Hypothalamus (tissue), 51 donors: ENCODE results near the gene ARHGAP31.
"Not testable (repeated sequence)": the region's sequence is repeated elsewhere in the genome, so short reads cannot be mapped to it uniquely, and the experiment has no call there.

ENCODE experiments used
- DNase-seq, 51 donors: peaks; one replicate each; lab custom pipeline; 2025; lab: John Stamatoyannopoulos, UW

The ARHGAP31 gene

DNA sequence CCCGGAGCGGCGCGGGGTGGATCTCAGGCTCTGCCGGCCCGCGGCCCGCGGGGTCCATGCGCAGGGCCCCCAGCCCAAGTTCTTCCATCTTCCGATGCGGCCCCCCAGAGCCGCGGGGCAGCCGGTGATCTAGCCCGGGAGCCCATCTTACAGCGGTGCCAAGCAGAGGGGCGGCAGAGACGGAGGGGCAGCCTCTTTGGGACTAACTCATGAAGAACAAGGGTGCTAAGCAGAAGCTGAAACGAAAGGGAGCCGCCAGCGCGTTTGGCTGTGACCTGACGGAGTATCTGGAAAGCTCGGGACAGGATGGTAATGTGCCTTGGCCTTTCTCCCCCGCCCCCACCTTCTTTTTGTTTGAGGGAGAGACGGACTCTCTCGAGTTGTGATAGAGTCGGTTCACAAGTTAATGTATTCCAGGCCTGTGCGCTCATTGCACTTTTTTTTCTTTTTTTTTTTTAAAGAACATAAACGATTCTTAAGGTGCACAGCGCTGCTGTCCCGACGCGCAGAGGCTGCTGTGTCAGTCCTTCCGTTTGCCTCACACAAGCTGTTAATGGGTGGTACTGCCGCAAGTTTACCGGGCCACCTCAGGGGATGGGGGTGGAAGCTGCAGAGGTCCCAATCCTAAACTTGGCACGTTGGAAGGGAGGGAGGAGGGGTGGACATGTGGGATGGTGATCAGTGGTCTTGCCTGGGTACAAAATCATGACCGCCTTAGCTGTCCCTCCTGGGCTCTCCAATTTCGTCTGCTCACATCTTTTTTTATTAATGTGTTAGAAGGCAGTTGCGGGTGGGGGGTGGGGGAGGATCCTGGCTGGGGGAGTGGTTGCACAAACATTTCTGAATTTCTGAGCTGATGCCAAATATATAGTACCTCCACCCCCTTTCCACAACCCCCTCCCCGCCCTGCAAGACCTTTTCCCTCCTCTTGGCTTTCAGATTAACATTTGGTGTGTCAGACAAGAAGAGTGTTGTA is 801 bp downstream of the ARHGAP31 start:
- DNase-seq: peak in 16 of 51 donors; percentile 10 to 68 (median 36)

DNA sequence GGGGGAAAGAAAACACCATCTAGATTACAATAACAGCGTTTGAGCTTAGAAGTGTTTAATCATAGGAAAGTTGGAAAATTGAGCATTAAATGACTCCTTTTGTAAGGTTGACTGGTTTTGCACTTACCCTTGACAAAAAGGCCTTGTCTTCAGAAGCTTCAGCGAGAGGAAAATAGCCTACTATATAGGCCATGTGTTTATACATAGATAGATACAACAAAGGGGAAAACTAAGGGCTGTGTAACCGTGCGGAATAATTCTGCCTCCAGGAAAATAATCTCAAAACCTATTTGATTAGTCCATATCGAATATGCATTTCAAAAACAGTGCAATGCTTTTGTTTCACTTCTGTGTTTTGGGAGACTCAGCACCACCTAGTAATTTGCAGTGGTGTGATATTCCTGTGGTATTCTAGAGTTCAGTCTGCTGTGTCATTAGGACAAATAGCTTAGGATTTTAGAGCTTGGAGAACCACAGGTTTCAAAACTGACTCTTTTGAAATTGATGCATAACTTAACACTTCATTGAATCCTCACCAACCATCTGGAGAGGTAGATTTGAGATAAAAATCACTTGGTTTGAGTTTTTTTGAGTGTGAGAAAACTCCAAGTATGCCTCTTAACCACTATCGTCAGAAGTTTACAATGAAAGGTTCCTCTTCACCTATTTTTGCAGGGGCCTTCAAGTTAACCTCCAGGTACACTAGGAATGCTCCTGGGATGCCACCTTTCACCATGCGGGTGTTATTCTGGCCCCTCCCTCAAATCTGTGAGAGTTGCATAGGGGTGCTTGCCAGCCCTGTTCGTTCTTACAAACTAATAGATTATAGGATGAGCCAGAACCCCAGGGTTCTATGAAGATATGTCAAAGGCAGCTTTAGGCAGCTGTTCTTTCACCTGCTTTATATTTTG is 1.9 kb downstream of the ARHGAP31 start:
- peak in 1 of 51 donors; percentile 31 for DNase-seq

DNA sequence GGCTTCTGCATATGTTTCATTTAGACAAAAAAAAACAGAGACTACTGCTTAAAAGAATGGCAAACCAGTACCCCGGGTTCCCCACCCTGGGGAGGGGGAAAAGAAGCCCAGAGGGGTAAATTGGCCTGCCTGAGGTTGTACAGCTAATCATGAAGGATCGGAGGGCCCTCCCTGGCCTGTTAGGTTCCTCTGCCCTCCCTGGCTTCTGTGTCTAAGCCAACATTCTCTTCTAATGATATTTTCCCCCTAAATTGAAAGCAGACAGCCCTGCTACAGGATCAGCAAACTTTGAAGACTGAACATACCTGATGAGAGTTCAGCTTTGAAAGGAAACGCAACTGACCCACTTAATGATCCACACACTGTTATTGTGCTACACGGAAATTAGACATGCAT is 2.5 kb downstream of the ARHGAP31 start:
- DNase-seq: no peak

- peak in 4 of 51 donors; percentile 3 to 36 (median 12) for DNase-seq
Observed at GRCh38 chr3:119297169-119297568, 3.0 kb downstream of the ARHGAP31 start.

GRCh38 chr3:119298565-119298941 is 4.4 kb downstream of the ARHGAP31 start:
- no peak for DNase-seq

DNA sequence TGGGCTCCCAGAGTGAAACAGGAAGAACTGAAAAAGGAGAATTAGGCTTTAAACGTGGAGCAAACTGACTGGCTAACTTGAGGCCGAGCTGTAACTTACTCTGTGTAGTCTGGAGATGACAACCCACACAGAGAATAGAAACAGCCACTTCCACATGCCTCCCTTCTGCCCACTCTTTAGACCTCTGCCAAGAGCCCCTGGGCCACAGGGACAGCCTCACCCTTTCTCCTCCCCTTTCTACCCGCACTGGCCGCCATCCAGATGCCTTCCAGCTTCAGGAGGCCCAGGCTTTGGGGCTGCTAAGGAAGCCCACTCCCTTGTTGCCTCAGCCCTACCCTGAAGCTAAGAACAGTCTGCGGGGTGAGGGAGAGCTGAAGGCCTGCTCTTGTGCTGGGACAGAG is 6.8 kb downstream of the ARHGAP31 start:
- peak in 10 of 51 donors; percentile 10 to 37 (median 24) for DNase-seq

DNA sequence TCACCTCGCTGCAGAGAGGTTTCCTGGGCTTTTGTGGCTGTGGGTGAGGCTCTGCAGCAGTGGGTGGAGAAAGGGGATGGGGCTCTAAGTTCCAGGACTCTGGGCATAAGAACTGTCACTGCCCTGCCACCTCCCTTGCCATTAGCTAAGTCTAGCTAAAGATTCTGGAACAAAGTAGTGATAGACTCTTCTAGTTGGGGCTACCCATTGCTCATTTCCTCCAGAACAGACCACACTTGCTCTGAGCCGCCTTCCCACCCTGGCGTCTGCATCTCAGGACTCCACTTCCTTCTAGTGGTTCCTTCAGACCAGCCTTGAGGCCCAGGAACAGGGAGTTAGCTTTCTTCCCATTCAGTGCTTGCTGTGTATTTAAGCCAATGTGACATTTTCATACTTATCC is 7.5 kb downstream of the ARHGAP31 start:
- DNase-seq: peak in 2 of 51 donors; percentile 15 to 16

DNA sequence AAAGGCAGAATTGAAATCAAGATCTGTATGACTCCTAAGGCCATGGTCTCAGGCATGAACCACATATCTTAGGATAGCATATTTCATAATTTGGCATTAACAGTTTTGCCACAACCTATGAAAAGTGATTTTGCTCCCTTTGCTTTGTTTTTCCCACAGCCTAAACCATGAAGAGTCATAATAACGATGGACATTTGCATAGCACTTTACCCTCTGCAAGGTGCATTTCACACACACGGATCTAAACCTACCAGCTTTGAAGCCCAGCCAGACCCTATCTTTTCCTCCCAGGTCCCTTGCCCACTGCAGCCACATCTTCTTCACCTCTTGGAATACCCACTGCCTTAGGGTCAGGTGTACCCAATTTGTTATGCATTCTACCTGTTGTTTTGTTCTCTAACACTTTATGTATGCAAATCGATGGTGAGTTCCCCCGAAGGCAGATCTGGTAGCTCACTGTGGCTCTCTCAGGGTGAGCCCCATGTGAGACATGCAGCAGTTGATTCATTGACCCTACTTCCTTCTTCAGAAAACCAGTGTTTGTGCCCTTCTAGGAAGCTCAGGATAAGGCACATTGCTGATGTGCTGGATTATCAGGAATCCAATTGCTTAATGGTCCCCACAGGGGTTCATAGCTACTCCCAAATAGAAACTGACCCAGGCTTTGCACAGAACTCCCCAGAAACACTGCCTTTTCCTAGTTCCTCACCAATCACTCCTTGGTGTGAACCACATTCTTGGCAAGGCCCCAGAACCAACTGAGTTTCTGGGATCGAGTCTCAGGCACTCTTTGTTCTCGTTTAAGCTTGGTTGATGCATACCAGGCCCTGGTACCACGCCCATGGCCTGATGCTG is 8.7 kb downstream of the ARHGAP31 start:
- DNase-seq: no peak

DNA sequence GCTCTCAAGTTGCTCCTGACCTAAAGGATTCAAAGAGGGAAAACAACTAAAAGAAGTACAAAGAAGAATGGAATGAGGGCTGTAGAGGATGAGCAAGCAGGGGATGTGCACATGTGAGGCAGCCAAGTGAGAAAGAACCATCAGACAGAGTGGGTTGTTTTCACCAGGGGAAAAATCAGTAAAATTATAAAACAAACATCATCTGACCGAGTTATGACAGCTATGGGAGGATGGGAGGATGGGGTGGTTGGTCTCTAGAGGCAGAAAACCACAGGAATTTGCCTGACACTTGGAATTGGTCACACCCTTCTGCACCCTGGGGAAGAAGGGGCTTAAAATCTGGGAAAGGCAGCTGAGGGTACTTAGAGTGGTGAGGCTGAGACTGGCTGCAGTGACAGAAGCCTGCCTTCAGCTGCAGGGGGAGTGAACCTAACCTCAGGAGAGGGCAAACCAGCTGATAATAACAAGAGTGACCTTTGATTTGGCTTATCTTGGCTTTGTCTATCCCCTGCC is 10.1 kb downstream of the ARHGAP31 start:
- DNase-seq: no peak

DNA sequence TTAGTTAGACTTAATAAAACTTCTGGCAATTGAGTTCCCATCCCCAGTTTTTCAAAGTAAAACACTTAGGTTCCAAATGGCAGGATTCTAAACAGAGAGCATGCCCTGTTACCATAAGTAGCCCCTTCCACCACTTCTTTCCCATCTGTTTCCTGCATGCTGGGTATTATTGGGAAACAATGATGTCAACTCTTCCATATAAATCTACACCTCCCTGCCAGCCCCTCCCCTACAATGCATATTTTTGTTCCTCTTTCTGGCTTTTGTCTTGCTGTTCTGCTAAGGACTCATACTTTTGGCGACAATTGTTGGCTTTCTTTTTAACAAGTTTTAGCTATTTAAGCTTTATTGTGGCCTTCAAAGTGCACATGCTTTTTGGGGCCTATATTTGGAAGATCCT is 11.1 kb downstream of the ARHGAP31 start:
- DNase-seq: no peak

- not testable (repeated sequence) for DNase-seq
Observed at GRCh38 chr3:119306378-119306777, 12.2 kb downstream of the ARHGAP31 start.

- DNase-seq: no peak
Observed at GRCh38 chr3:119308355-119308754, 14.2 kb downstream of the ARHGAP31 start.

DNA sequence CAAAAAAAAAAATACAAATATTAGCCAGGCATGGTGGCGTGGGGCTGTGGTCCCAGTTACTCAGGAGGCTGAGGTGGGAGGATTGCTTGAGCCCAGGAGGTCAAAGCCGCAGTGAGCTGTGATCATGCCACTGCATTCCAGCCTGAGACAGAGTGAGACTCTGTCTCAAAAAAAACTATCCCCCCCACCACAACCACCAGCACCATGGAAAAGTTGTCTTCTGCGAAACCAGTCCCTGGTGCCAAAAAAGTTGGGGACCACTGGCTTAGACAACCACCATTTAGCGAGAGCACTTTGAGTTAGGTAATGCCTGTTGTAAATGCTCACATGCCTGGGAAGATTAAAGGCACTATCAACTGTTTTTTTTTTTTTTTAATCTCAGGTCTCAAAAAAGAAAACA is 15.4 kb downstream of the ARHGAP31 start:
- DNase-seq: no peak

GRCh38 chr3:119310071-119310470 is 15.9 kb downstream of the ARHGAP31 start:
- peak in 6 of 51 donors; percentile 11 to 57 (median 20) for DNase-seq

- DNase-seq: no peak
Observed at GRCh38 chr3:119311081-119311925, 17.1 kb downstream of the ARHGAP31 start.

DNA sequence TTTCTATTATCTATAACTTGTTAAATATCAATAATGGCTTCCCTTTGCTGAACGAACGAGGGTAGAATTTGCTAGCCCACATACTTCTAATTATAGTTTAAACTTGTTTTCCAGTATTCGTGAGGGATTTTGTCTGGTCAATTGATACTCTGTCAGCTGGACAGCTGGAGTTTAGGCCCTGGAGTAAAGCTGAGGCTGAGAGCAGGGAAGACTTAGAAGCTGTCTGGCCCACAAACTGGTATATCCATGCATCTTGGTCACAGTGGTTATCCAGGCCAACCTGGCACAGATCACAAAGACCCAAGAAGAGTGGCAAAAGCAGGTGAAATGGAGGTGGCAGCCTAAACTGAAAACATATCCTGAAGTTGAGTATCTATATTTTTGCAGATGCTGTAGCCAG is 19.3 kb downstream of the ARHGAP31 start:
- no peak for DNase-seq

GRCh38 chr3:119314821-119315220 is 20.6 kb downstream of the ARHGAP31 start:
- no peak for DNase-seq

DNA sequence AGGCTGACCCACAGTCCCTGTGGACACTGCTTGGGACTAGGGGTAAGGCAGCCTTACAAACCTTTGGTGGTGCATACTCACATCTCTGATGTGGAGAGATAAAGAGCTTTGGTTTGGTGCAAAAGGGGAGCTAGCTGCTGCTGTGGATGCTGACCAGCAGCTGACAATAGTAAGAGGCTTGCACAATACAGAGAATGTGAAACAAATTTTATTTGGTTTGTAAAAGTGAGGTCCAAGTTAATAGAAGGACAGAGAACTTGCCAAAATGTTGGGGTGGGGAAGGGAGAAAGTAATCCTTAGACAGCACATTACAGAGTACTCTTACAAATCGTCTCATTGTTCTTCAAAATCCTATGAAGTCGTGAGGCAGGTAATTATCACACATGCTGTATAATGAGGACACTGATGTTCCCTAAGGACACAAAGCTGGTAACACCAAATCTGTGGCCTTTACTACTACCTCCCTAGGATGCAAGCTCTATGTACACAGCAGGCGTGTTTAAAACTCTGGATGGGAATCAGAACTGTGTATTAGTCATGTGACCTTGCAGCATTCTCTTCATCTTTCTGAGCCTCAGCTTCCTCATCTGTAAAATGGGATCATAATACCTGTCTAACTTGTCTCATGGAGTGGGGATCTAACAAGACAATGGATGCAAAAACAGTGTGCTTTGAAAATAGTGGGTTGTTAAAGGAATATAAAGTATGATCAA is 21.6 kb downstream of the ARHGAP31 start:
- no peak for DNase-seq

DNA sequence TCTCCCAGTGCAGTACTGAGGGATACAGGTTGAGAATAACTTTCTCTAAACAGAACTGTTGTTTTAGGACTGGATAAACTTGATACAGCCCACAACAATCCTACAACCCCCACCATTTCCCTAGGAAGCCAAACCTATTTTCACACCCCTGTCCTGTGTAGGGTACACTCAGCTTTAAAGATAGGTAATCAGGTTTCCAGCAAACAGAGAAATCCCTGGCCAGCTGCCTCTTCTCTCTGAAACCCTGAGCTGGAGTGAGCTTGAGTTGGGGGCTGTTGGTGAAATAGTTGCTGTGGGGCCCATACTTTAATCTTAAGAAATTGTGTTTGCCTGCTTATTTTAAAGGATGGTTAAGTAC is 22.1 kb downstream of the ARHGAP31 start:
- no peak for DNase-seq
